Thyroid gland (tissue), 4 donors: ENCODE results near the gene NR1D2. TPM values are rescaled to one million over a fixed set of nuclear protein-coding genes. Genes with fewer than 3 reads are reported as not detected.

Experiments
- DNase-seq, 2 donors: peaks; one replicate each; pipeline ENCODE4 v3.0.0-alpha.2; 2019
- H3K27ac ChIP-seq, 3 donors: fragments of 200-600 bp; sonication (generic); 1 replicate in 2 of 3; 2 replicates in 1 of 3; pipeline ENCODE4 v1.5.1; 2016 to 2019; ENCODE audit warnings: mild to moderate bottlenecking in 1 of 3, moderate library complexity in 1 of 3
- H3K27me3 ChIP-seq: fragments of 200-600 bp; sonication (generic); one replicate; pipeline ENCODE4 v1.5.1; 2019
- H3K36me3 ChIP-seq, 2 donors: fragments of 200-600 bp; sonication (generic); one replicate each; pipeline ENCODE4 v1.5.1; 2016 to 2019
- H3K4me1 ChIP-seq, 2 donors: fragments of 200-600 bp; sonication (generic); one replicate each; pipeline ENCODE4 v1.5.1; 2017 to 2019
- H3K4me3 ChIP-seq, 3 donors: fragments of 200-600 bp; sonication (generic); replicated peaks in 1 of 3; 1 replicate in 2 of 3; 2 replicates in 1 of 3; pipeline ENCODE4 v1.5.1; 2016; ENCODE audit warnings: mild to moderate bottlenecking in 1 of 3
- H3K9me3 ChIP-seq: fragments of 200-600 bp; sonication (generic); one replicate; pipeline ENCODE4 v1.5.1; 2017
- POLR2A ChIP-seq, 2 donors: fragments of 450-650 bp; IDR thresholded peaks; one replicate each; pipeline ENCODE4 v1.6.1; 2017; ENCODE audit warnings: antibody characterized with exemption in 2 of 2, mild to moderate bottlenecking in 2 of 2, moderate library complexity in 1 of 2
- WGBS, 2 donors: methylation state at CpG; one replicate each; pipeline ENCODE4 v1.1.5; 2017; 5-methylcytosine and 5-hydroxymethylcytosine counted together
- intact Hi-C: fragments of 100-400 bp; cut with DNase I; formaldehyde crosslinking; loops from one replicate; pipeline ENCODE4 v1.15.1; 2023
- total RNA-seq, 4 donors: library from RNA; depleted of rRNA; stranded (reverse); fragments of >200 nt; gene quantifications; one replicate each; pipeline ENCODE4 v1.2.3, GENCODE V29; 2016
- TF ChIP-seq, protein P1 (sequence below), 6 experiments: fragments of 200-600 bp in 3 of 6; fragments of 450-650 bp in 3 of 6; sonication (generic) in 3 of 6; IDR thresholded peaks; one replicate each; pipeline ENCODE4 v1.5.1; 2016 to 2019; ENCODE audit warnings: antibody characterized with exemption in 6 of 6, mild to moderate bottlenecking in 2 of 6, inconsistent platforms in 1 of 6, moderate library complexity in 1 of 6

Gene NR1D2
- total RNA-seq, 4 donors from 2014 or later: 44.2 to 108 (median 68.1) TPM

DNA sequence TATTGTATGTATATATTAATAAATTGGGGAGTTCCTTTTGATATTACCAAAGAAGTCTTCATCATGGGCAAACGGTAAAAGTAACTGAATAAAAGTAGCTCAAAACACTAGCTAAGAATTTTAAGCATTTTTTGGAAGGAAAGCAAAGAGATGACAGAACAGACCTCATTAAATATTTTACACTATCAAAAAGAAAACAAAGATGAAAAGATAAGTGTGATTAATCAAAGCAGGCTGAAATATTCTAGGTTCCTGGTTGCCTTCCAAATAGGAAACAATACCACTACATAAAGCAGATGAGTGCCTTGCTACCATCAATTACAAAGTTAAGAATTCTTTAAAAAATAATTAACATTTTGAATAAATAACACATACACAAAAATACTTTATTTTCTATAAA lies 31.9 kb upstream of the NR1D2 start:
- no peaks in the 10 kb centered on the region for H3K27me3 ChIP-seq
- no peak for TF ChIP-seq POLR2A (IDR thresholded peaks at IDR 0.05)
- TF ChIP-seq, protein P1, sequence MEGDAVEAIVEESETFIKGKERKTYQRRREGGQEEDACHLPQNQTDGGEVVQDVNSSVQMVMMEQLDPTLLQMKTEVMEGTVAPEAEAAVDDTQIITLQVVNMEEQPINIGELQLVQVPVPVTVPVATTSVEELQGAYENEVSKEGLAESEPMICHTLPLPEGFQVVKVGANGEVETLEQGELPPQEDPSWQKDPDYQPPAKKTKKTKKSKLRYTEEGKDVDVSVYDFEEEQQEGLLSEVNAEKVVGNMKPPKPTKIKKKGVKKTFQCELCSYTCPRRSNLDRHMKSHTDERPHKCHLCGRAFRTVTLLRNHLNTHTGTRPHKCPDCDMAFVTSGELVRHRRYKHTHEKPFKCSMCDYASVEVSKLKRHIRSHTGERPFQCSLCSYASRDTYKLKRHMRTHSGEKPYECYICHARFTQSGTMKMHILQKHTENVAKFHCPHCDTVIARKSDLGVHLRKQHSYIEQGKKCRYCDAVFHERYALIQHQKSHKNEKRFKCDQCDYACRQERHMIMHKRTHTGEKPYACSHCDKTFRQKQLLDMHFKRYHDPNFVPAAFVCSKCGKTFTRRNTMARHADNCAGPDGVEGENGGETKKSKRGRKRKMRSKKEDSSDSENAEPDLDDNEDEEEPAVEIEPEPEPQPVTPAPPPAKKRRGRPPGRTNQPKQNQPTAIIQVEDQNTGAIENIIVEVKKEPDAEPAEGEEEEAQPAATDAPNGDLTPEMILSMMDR (IDR thresholded peaks at IDR 0.05): no peak
- H3K9me3 ChIP-seq: no peaks in the 10 kb centered on the region
- 86 to 89% methylated on average over 1 of the region's 1 CpG for WGBS, 2 donors
- H3K4me1 ChIP-seq: peaks cover 19 to 21% of the 10 kb centered on the region in 2 donors
- intact Hi-C loops: no loop called here
- no peak for DNase-seq
- no peak overlapping the region for H3K4me3 ChIP-seq
- H3K36me3 ChIP-seq: peaks cover 2 to 12% of the 10 kb centered on the region in 2 donors
- no peak overlapping the region for H3K27ac ChIP-seq

DNA sequence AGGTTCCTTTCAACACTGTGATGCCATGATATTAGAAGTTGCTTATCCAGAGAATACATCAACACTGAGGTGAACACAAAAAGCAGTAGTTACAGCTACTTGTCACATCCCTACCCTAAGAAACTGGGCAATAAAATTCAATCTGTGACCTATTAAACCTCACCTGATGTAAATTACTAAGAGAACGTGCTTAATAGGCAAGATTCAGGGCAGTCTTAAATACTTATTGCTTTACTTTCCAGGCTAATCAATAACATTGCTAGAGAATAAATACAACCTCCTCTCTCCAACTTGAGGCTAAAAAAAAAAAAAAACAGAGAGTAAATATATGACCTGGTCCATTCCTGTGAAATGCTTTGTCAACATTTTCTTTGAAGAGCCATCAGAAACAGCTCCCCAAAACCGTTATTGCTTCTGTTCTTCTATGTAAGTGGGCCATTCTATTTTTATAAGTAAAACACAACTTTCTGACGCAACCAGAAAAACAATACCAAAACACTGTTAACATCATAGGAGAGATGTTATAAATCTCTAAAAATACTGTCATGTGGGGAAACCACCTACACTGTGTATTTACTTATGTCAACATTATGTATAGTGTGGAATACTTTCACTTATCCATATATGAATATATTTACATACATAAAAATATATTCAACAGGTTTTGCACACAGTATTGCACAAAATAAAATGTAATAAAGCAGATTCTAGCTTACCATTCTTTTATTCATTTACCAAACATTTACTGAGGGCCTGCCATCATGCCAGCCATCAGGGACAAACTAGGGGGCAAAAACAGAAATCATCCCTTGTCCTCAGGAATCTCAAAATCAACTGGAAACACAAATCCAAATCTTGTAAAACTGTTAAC lies 31.0 kb upstream of the NR1D2 start:
- H3K36me3 ChIP-seq: peaks cover 9 to 20% of the 10 kb centered on the region in 2 donors

DNA sequence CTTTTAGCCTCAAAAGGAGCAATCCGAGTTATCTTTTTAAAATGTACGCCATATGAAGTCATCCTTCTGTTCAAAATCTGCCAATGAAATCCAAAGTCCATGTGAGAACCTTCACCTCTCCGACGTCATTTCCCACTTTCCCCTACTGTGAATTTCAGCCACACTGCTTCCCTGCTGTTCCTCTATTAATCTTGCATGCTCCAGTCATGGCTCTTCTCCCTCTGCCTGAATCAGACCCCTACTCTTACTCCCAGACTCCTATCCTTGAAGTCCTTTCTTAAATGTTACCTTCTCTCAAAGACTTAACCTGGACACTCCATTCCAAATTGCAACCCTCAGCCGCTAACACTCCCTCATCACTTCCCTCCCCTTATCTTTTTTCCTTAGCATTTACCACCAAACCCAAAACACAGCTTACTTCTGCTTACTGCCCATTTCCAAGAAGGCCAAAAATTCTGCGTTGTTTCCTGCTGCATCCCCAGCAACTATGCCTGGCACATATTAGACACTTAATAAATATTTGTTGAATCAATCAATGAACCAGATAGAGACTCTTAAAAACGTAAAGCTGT lies 29.5 kb upstream of the NR1D2 start:
- H3K9me3 ChIP-seq: no peaks in the 10 kb centered on the region
- H3K27me3 ChIP-seq: no peaks in the 10 kb centered on the region
- 70 to 71% methylated on average over 7 of the region's 7 CpGs for WGBS, 2 donors
- intact Hi-C loops: loop anchor here (2.0 kb wide), 1 partner anchor 31 kb away; no protein-coding TSS in a partner anchor
- no peak for DNase-seq
- peaks cover 27 to 34% of the 10 kb centered on the region in 2 donors for H3K4me1 ChIP-seq
- peak overlapping the region in 2 of 3 donors; percentile 50 to 73 for H3K4me3 ChIP-seq
- H3K36me3 ChIP-seq: peaks cover 16 to 18% of the 10 kb centered on the region in 2 donors
- TF ChIP-seq POLR2A (IDR thresholded peaks at IDR 0.05): no peak
- TF ChIP-seq, protein P1 (IDR thresholded peaks at IDR 0.05): no peak
- no peak overlapping the region for H3K27ac ChIP-seq

More for the DNA sequence above, 31.0 kb upstream of the NR1D2 start:
- 85 to 86% methylated on average over 3 of the region's 3 CpGs for WGBS, 2 donors
- no peaks in the 10 kb centered on the region for H3K27me3 ChIP-seq
- intact Hi-C loops: no loop called here
- peaks cover 27 to 29% of the 10 kb centered on the region in 2 donors for H3K4me1 ChIP-seq
- no peak for DNase-seq
- no peaks in the 10 kb centered on the region for H3K9me3 ChIP-seq
- no peak overlapping the region for H3K27ac ChIP-seq
- no peak overlapping the region for H3K4me3 ChIP-seq
- TF ChIP-seq, protein P1 (IDR thresholded peaks at IDR 0.05): no peak
- TF ChIP-seq POLR2A (IDR thresholded peaks at IDR 0.05): no peak

DNA sequence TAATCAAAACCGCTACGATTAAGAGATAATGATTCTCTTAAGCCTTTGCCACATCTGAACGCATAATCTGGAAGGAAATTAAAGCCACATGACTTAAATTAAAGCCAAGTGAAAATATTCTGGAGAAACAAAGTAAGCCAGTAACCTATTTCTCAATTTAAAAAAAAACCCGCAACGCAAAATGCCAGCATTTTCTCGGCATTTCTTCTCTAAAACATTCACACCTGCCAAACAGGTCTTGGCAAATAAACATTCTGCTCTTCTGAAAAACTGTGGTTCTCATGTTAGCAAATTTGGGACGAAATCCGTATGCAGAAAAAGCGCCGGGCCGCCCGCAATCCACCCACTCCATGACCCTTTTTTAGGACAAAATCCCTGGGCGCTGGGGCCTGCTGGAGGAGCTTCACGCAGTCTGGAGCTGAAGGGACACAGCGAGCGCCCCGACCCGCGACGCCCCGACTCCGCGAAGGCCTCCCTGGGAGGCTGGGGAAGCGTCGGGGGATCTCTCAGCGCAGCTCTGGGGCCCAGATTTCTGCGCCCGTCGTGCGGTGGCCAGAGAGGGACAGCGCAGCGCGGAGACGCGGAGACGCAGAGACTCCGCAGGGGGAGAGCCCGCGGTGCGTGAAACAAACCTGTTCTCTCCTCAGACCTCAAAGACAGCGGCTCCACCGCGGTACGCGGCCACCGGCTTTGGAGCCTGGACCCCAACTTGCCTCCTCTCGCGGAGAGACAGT lies 28.8 kb upstream of the NR1D2 start:
- Histone ChIP-seq H3K36me3 (peaks cover 16 to 18% of the 10 kb centered on the region in 2 donors), H3K27me3 (no peaks in the 10 kb centered on the region), H3K4me3 (peak overlapping the region; percentile 50 to 75 (median 73)), H3K27ac (peak overlapping the region; percentile 14 to 98 (median 94)), H3K4me1 (peaks cover 27 to 34% of the 10 kb centered on the region in 2 donors), H3K9me3 (no peaks in the 10 kb centered on the region)
- intact Hi-C loops: loop anchor here (2.0 kb wide), 1 partner anchor 30 kb away; no protein-coding TSS in a partner anchor
- WGBS, 2 donors: 4 to 7% methylated on average over 16 to 37 of the region's 48 CpGs
- DNase-seq: no peak
- TF ChIP-seq POLR2A (IDR thresholded peaks at IDR 0.05): no peak
- TF ChIP-seq, protein P1 (IDR thresholded peaks at IDR 0.05): no peak
